ENCODE measurements around the gene RAB40C. TPM values are rescaled to one million over a fixed set of nuclear protein-coding genes. Genes with fewer than 3 reads are reported as not detected.

The RAB40C gene
- total and polyA plus RNA-seq, 2 donors (not counting 1 experiment from before 2014, with no cell fraction given): 12.7 to 26.9 TPM

- POLR2A ChIA-PET: interaction anchor here (0.5 to 0.6 kb wide), 3 partner anchors 61 to 219 kb away, joined by 3 to 4 read pairs (median 4); partner anchors contain the start of gene RHBDL1
These were observed 3.9 kb downstream of the RAB40C start for GRCh38 chr16:593807-594206.

GRCh38 chr16:595094-595528 is 5.2 kb downstream of the RAB40C start:
- TF ChIP-seq CTCF (IDR thresholded peaks at IDR 0.05) (no peak), EZH2 (IDR thresholded peaks at IDR 0.05; ENCODE audit: borderline replicate concordance, insufficient read depth, low read depth, low read length, poor library complexity, severe bottlenecking) (no peak)
- CTCF ChIA-PET: no interaction called here

More at GRCh38 chr16:593807-594206, 3.9 kb downstream of the RAB40C start:
- H3K4me1 Mint-ChIP-seq: peaks cover 37% of the 10 kb centered on the region
- H3K9me3 Mint-ChIP-seq (ENCODE audit: insufficient read depth): no peaks in the 10 kb centered on the region
- Histone ChIP-seq H4K20me1 (ENCODE audit: control insufficient read depth, insufficient read depth, low read length, poor library complexity, severe bottlenecking) (peaks cover 44% of the 10 kb centered on the region), H3K79me2 (ENCODE audit: control insufficient read depth, insufficient read depth, low read length) (peaks cover 72% of the 10 kb centered on the region), H3K36me3 (replicated peaks in 1 of 2; ENCODE audit: control extremely low read depth in 1 of 2, control insufficient read depth in 1 of 2, extremely low read depth in 1 of 2, insufficient read depth in 2 of 2, low read length in 1 of 2) (peaks cover 0 to 2% of the 10 kb centered on the region in 2 experiments), H3K27me3 (replicated peaks in 1 of 4; ENCODE audit: control extremely low read depth in 1 of 4, control insufficient read depth in 3 of 4, insufficient read depth in 4 of 4, low read length in 3 of 4) (no peaks in the 10 kb centered on the region), H2AFZ (ENCODE audit: insufficient read depth, low read depth, low read length, poor library complexity, severe bottlenecking) (no peak overlapping the region), H3K4me1 (ENCODE audit: control insufficient read depth in 2 of 2, insufficient read depth in 2 of 2, low read length in 2 of 2) (peaks cover 8 to 15% of the 10 kb centered on the region in 2 donors), H3K9me3 (ENCODE audit: control extremely low read depth in 1 of 3, control insufficient read depth in 2 of 3, insufficient read depth in 1 of 3, low read length in 2 of 3) (no peaks in the 10 kb centered on the region), H3K4me2 (replicated peaks; ENCODE audit: low read depth, low read length, poor library complexity, severe bottlenecking) (no peak overlapping the region), H3K4me3 (ENCODE audit: control extremely low read depth in 1 of 5, extremely low read depth in 1 of 5, insufficient read depth in 1 of 5, low read depth in 2 of 5, low read length in 4 of 5) (no peak overlapping the region), H3K9ac (ENCODE audit: low read length) (no peak overlapping the region), H3K27ac (ENCODE audit: low read length in 2 of 2) (no peak overlapping the region)
- ATAC-seq (ENCODE audit: low read depth) (no peak), DNase-seq (no peak)
- TF ChIP-seq CTCF (IDR thresholded peaks at IDR 0.05) (no peak), EZH2 (IDR thresholded peaks at IDR 0.05; ENCODE audit: borderline replicate concordance, insufficient read depth, low read depth, low read length, poor library complexity, severe bottlenecking) (no peak)
- intact Hi-C loops (cut with micrococcal nuclease): no loop called here
- CTCF ChIA-PET: interaction anchor here (0.5 to 1.1 kb wide), 3 partner anchors 17 to 161 kb away, joined by 3 to 4 read pairs (median 4); no protein-coding TSS in a partner anchor
- 91% methylated on average over 16 of the region's 16 CpGs for WGBS (ENCODE audit: insufficient coverage)
- H3K4me3 Mint-ChIP-seq: no peak overlapping the region
- H3K27me3 Mint-ChIP-seq: no peaks in the 10 kb centered on the region
- H3K27ac Mint-ChIP-seq: no peak overlapping the region

More at GRCh38 chr16:595094-595528, 5.2 kb downstream of the RAB40C start:
- DNase-seq (no peak), ATAC-seq (ENCODE audit: low read depth) (no peak)
- Histone ChIP-seq H2AFZ (ENCODE audit: insufficient read depth, low read depth, low read length, poor library complexity, severe bottlenecking) (no peak overlapping the region), H3K27ac (ENCODE audit: low read length in 2 of 2) (no peak overlapping the region), H3K27me3 (replicated peaks in 1 of 4; ENCODE audit: control extremely low read depth in 1 of 4, control insufficient read depth in 3 of 4, insufficient read depth in 4 of 4, low read length in 3 of 4) (no peaks in the 10 kb centered on the region), H3K36me3 (replicated peaks in 1 of 2; ENCODE audit: control extremely low read depth in 1 of 2, control insufficient read depth in 1 of 2, extremely low read depth in 1 of 2, insufficient read depth in 2 of 2, low read length in 1 of 2) (peaks cover 0 to 9% of the 10 kb centered on the region in 2 experiments), H3K4me2 (replicated peaks; ENCODE audit: low read depth, low read length, poor library complexity, severe bottlenecking) (no peak overlapping the region), H4K20me1 (ENCODE audit: control insufficient read depth, insufficient read depth, low read length, poor library complexity, severe bottlenecking) (peaks cover 46% of the 10 kb centered on the region), H3K79me2 (ENCODE audit: control insufficient read depth, insufficient read depth, low read length) (peaks cover 74% of the 10 kb centered on the region), H3K4me1 (ENCODE audit: control insufficient read depth in 2 of 2, insufficient read depth in 2 of 2, low read length in 2 of 2) (peaks cover 8 to 15% of the 10 kb centered on the region in 2 donors), H3K9ac (ENCODE audit: low read length) (no peak overlapping the region), H3K9me3 (ENCODE audit: control extremely low read depth in 1 of 3, control insufficient read depth in 2 of 3, insufficient read depth in 1 of 3, low read length in 2 of 3) (peaks cover 0 to 7% (median 0%) of the 10 kb centered on the region in 3 donors), H3K4me3 (ENCODE audit: control extremely low read depth in 1 of 5, extremely low read depth in 1 of 5, insufficient read depth in 1 of 5, low read depth in 2 of 5, low read length in 4 of 5) (no peak overlapping the region)
- H3K27me3 Mint-ChIP-seq: no peaks in the 10 kb centered on the region
- intact Hi-C loops (cut with micrococcal nuclease): no loop called here
- H3K9me3 Mint-ChIP-seq (ENCODE audit: insufficient read depth): no peaks in the 10 kb centered on the region
- no peak overlapping the region for H3K27ac Mint-ChIP-seq
- POLR2A ChIA-PET: no interaction called here
- no peak overlapping the region for H3K4me3 Mint-ChIP-seq
- 91% methylated on average over 12 of the region's 18 CpGs for whole genome bisulfite sequencing (ENCODE audit: insufficient coverage)
- H3K4me1 Mint-ChIP-seq: peaks cover 34% of the 10 kb centered on the region

Data from B cell (primary cell).